HG03575 (cell line): ENCODE data around the gene DAB2IP.
"Not testable (repeated sequence)": the region's sequence is repeated elsewhere in the genome, so short reads cannot be mapped to it uniquely, and the experiment has no call there.

ENCODE experiments used
- ATAC-seq: cut with Tn5 transposase; IDR thresholded peaks from one replicate; pipeline ENCODE4 v1.9.1; 2021; ENCODE audit not compliant: unreplicated experiment, insufficient number of reproducible peaks, low FRiP score; ENCODE audit errors: extremely low read depth

The DAB2IP gene

GRCh38 chr9:121622387-121623203 lies 28.8 kb upstream of the DAB2IP start:
- no peak for ATAC-seq

DNA sequence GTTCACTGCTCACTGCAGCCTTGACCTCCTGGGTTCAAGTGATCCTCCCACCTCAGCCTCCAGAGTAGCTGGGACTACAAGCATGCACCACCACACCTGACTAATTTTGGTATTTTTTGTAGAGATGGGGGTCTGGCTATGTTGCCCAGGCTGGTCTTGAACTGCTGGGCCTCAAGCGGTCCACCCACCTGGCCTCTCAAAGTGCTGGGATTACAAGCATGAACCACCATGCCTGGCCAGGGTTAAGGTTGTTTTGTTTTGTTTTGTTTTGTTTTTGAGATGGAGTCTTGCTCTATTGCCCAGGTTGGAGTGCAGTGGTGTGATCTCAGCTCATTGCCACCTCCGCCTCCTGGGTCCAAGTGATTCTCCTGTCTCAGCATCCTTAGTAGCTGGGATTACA lies 28.0 kb upstream of the DAB2IP start:
- ATAC-seq = not testable (repeated sequence)

- ATAC-seq = no peak
Measured at GRCh38 chr9:121625590-121625989, 25.8 kb upstream of the DAB2IP start.

GRCh38 chr9:121626012-121626411 lies 25.4 kb upstream of the DAB2IP start:
- no peak for ATAC-seq

GRCh38 chr9:121627427-121627826 lies 24.0 kb upstream of the DAB2IP start:
- no peak for ATAC-seq

DNA sequence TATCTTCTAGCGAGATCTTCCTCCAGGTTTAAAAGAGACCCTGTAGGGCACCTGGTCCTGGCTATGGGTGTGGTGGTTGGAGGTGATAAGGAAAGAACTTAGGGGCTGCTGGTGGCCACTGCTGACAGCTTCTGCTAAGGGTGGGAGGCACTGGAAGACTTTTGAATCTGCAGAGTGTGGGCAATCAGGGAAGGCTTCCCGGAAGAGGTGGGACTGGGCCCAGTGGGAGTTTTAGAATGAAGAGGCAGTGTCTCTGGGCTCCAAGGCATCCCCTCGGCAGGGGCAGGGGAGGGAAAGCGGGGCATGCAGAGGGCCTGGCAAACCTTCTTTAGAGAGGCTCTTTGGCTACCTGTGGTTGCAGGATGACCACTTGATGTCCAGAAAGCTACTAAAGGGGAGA lies 23.0 kb upstream of the DAB2IP start:
- ATAC-seq = no peak

DNA sequence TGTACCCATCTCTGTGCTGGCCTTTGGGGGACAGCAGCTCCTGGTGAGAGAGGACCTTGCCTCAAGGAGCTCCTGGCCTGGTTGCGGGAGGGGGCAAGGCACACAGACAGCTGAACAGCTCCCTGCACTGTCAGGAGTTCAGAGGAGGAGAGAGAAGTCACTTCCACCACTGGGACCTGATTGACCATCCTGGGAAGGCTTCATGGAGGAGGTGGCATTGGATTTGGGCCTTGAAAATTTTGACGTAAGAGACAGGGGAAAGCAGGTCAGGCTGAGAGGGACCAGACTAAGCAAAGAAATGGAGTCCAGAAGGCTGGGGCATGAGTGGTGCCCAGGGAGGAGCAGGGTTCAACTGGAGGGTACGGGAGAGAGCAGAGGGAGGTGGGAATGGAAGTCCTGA lies 20.3 kb upstream of the DAB2IP start:
- no peak for ATAC-seq

DNA sequence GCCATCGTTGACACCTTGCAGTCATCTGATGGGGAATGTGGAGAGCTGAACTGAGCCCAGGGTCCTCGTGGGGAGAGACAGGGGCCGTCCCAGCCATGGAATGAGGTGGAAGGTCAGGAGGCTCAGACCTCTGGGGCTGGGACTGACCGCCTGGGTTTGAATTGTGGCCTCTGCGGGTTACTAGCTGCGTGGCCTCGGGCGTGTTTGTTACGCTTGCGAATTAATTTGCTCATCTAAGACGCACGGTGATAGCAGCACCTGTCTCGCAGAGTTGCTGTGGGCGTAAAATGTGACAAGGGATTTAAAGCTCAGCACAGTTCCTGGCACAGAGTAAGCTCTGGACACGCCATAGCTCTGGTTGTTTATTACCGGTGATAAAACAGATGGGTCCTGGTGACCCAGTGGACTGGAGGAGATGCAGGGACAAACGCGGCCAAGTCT lies 19.4 kb upstream of the DAB2IP start:
- ATAC-seq = no peak

DNA sequence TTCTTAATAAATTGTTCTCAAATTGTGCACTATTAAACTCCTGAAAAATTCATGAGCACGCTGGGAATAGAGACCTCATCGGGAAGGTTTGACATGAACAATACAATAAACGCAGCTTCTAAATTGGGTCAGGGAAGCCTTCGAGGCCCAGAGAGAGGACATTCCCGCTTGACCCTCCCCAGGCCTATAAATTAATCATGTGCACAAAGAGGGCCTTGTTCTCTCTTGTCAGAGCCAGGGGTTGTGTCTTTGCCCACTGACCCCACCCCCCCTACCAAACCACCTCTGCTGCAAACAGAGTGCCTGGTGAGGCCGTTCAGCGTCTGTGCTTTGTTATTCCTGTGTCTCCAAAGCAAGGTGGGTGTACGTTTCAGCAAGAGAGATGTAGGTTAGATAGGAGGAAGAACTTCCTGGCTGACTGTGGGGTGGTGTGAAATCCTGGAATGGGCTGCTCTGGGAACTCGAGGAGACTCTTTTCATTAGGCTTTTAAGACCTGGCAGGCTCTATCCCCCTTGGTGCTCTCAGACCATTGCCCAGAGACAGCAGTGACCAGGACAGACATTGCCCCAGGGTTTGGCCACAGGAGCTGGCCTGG lies 18.2 kb upstream of the DAB2IP start:
- no peak for ATAC-seq

DNA sequence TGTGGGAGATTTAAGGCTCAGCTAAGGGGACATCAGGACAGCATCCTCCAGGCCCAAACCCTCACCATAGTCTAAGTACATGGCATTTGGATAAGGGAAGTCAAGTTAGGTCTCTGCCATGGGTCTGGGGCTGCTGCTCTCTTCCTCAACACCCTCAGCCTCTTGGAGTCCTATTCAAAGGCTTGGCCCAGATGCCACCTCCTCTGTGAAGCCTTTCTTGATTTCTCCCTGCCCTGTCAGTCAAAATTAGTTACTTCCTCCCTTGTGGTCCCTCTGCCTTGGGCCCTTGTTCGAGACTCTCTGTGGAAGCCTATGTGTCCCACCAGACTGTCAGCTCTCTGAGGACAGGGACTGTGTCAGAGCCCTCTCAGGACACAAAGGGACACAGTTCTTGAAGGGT lies 17.7 kb upstream of the DAB2IP start:
- no peak for ATAC-seq

DNA sequence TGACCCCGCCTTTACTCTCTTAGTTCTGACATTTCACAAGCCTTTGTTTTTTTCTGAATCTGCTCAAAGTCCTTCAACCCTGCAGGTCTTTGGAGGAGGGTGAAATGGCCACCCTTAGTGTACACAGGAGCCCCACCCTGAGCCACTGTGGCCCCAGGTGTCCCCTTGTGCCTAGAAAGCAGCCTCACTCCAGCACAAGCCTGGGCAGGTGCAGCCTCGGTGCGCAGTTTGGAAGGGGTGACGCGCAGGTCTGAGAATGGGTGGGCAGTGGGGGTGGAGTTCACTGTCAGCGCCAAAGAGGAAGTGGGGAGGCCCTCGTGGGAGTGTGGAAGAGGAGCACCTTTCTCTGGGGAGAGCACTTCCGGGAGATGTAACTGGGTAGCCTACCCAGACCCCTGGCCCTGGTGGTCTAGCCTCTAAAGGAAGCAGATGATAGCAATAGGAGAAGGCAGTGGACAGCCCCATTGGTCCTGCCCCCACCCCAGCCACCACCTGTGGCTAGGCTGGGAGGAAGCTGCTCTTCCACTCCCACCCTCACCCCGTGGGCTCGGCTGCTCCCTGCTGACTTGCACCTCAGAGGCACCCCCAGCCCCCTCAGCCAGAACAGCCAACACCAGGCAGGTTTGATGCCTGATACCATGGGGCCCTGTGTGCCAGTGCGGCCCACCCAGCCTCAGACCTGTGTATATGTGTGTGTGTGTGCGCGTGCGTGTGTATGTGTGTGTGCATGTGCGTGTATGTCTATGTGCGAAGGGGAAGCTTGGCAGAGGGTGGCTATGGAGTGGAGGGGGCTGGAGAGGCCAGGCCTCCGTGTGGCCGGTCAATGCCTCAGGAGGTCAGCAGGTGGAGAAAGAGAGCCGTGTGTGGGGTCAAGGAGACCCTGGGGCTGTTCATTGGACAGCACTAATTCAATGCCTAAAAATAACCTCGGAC lies 16.8 kb upstream of the DAB2IP start:
- ATAC-seq = no peak

DNA sequence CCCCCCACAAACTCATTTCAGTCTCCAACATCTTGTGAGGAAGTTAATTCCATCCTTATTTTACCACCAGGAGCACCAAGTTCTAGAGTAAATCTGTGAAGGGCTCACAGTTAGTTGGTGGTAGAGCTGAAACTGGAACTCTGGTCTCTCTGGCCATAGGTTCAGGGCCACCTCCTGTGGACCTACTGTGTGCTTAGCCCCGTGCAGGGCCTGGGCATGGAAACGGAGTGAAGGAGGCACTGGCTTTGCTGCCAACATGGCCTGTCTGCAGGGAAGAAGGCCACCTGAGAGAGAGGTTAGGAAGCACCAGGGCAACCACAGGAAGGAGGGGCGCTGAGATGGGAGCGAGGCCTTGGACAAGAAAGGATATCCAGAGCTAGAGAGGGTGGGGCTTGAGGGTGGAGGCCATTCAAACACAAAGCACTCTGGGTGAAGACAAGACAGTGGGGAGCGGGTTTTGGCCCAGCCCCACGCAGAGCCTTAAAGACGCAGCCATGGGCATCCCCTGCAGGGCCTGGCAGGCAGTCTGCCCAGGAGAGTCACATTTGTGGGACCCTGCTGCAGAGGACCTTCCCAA lies 16.0 kb upstream of the DAB2IP start:
- ATAC-seq = no peak

- ATAC-seq = no peak
Measured at GRCh38 chr9:121636341-121636865, 15.0 kb upstream of the DAB2IP start.

DNA sequence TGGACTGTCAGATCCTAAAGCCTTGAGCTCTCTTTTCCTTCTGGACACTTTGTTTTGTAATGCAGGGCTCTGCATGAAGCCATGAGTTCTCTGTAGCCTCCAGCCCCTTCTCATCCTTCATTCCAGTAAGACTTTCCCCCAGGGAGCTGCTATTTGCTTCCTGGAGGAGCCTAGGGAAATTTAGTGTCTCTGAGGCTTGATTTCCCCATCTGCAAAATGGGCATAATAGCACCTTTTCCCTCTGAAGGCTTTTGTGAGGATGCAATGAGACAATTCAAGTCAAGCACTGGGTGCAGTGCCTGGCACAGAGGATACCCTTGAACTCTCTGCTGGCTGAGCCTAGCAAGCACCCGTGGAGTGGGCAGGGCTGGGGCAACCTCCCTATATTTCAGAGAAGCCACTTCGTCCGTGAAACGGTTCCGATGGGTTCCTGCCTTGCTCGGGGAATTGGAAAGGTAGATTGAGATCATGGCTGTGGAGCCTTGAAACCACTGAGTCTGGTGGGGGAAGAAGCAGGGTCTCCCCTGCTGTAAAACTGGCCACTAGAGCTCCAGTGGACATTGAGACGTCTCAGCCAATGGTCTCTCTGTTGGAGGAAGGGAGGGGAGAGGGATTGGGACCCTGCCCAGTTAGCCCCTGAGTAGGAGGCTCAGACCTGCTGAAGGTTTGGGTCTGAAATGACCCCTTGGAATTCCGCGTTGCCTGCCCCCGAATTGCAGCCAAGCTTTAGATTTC lies 14.3 kb upstream of the DAB2IP start:
- no peak for ATAC-seq

DNA sequence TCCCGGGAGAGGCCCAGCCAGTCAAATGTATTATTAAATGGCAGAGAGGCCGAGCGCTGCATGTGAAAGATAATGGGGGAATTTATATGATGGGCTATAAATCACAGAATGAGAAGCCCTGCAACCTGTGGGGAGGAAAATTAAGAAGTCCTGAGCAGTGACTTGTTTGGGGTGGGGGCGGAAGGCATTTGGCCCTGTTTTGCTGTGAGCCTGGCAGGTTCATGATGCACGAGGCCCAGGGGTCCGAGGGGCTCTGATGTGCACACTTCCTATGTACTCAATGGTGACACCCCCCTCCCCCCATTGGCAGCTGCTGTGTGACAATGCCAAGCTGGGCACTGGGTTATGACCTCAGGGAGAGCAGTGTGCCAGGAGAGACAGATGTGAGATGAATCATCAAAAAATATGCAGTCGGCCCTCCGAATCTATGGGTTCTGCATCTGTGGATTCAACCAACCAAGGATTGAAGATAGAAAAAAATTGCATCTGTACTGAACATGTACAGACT lies 13.7 kb upstream of the DAB2IP start:
- ATAC-seq = no peak

- no peak for ATAC-seq
Measured at GRCh38 chr9:121638399-121638798, 13.0 kb upstream of the DAB2IP start.

DNA sequence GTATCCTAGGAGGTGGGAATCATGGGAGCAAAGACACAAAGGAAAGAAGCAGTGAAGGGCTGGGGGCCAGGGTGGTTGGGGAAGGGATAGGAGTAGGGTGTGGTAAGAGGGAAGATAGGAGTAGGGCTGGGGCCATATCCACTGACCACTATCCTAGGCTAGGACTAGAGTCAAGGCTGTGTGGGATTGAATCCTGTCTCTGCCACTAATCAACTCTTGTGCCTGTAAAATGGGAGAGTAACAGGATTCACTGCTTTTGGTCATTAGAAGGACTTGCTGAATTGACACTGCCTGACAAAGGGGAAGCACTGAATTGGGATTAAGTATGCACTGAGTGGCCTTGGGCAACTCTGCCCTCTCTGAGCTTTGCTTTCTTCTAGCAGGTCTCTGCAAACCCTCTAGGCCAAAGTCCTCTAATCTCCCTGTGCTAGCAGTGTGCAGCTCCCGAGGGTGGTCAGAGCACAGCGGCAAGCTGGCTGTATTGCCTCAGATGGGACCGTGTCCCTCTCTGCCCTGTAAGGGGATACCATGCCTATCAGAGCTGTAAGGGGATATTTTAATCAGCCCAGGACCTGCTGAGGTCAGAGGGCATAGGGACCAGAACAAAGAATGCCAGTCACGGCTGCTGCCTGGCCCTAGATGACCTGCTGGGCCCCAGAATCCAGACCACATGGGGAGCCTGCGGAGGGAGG lies 12.4 kb upstream of the DAB2IP start:
- no peak for ATAC-seq

- no peak for ATAC-seq
Measured at GRCh38 chr9:121639619-121640018, 11.8 kb upstream of the DAB2IP start.
